ENCODE measurements around the gene MX2.

- no peak for TF ChIP-seq ZNF670 (tag by site-specific recombination; IDR thresholded peaks at IDR 0.05; ENCODE audit: low read depth)
- TF ChIP-seq ZBTB26 (tag by site-specific recombination; optimal IDR thresholded peaks at IDR 0.05): no peak
- no peak for TF ChIP-seq BCL11B (tag by site-specific recombination; IDR thresholded peaks at IDR 0.05; ENCODE audit: low read depth)
- no peak for TF ChIP-seq CTCF (tag by site-specific recombination; IDR thresholded peaks at IDR 0.05)
- TF ChIP-seq ZNF350 (tag by site-specific recombination; IDR thresholded peaks at IDR 0.05): no peak
- TF ChIP-seq ZNF501 (tag by site-specific recombination; IDR thresholded peaks at IDR 0.05): no peak
- no peak for TF ChIP-seq REST (tag by site-specific recombination; IDR thresholded peaks at IDR 0.05)
- TF ChIP-seq ZNF202 (tag by site-specific recombination; IDR thresholded peaks at IDR 0.05; ENCODE audit: borderline replicate concordance): no peak
- no peak for TF ChIP-seq ZNF707 (tag by site-specific recombination; IDR thresholded peaks at IDR 0.05)
- TF ChIP-seq ZNF768 (tag by site-specific recombination; IDR thresholded peaks at IDR 0.05): no peak
- TF ChIP-seq ZNF580 (tag by site-specific recombination; IDR thresholded peaks at IDR 0.05): no peak
- no peak for TF ChIP-seq KLF10 (tag by site-specific recombination; IDR thresholded peaks at IDR 0.05)
Measured at GRCh38 chr21:41360072-41360821, 1.6 kb upstream of the MX2 start.
